ENCODE results near the gene OR8K3. TPM values are rescaled to one million over a fixed set of nuclear protein-coding genes. Genes with fewer than 3 reads are reported as not detected.

OR8K3 gene
- total and polyA plus RNA-seq, 2 of the 8 experiments (the other 6 are each of a cell fraction or from before 2014, with no cell fraction given), result not detected

- no peak for DNase-seq (ENCODE audit: low read depth in 1 of 2, low spot score in 2 of 2)
- TF ChIP-seq RNF2 (IDR thresholded peaks at IDR 0.05; ENCODE audit: borderline replicate concordance, low read depth, low read length, missing control alignments, poor library complexity, severe bottlenecking) (no peak), TEAD4 (IDR thresholded peaks at IDR 0.05; ENCODE audit: low read depth, low read length) (no peak), PHF8 (conservative IDR thresholded peaks at IDR 0.05; ENCODE audit: low read depth, low read length) (no peak), NANOG (IDR thresholded peaks at IDR 0.05; ENCODE audit: insufficient read depth, low read depth, low read length, poor library complexity, severe bottlenecking) (no peak), TAF1 (IDR thresholded peaks at IDR 0.05; ENCODE audit: low read depth, low read length) (no peak), SAP30 (IDR thresholded peaks at IDR 0.05; ENCODE audit: insufficient read depth, insufficient replicate concordance, low read length) (no peak), TAF7 (optimal IDR thresholded peaks at IDR 0.05; ENCODE audit: borderline replicate concordance, low read depth, low read length) (no peak)
- TF ChIP-seq, protein P1, sequence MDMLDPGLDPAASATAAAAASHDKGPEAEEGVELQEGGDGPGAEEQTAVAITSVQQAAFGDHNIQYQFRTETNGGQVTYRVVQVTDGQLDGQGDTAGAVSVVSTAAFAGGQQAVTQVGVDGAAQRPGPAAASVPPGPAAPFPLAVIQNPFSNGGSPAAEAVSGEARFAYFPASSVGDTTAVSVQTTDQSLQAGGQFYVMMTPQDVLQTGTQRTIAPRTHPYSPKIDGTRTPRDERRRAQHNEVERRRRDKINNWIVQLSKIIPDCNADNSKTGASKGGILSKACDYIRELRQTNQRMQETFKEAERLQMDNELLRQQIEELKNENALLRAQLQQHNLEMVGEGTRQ (IDR thresholded peaks at IDR 0.05; ENCODE audit: low read length), result no peak
- TF ChIP-seq, protein P2, sequence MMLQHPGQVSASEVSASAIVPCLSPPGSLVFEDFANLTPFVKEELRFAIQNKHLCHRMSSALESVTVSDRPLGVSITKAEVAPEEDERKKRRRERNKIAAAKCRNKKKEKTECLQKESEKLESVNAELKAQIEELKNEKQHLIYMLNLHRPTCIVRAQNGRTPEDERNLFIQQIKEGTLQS (IDR thresholded peaks at IDR 0.05; ENCODE audit: insufficient read depth, low read depth, low read length), result no peak
- no peak for FAIRE-seq
These were observed 25.3 kb downstream of the OR8K3 start for GRCh38 chr11:56340289-56340688.

More at GRCh38 chr11:56340289-56340688, 25.3 kb downstream of the OR8K3 start:
- Histone ChIP-seq H3K18ac (ENCODE audit: extremely low read depth, low read length) (no peak overlapping the region), H3K23ac (ENCODE audit: insufficient read length) (no peak overlapping the region), H4K5ac (ENCODE audit: insufficient read length, low read depth, low read length) (no peak overlapping the region), H3K9ac (replicated peaks in 1 of 4; ENCODE audit: extremely low read depth in 1 of 4, low read depth in 3 of 4, low read length in 3 of 4) (no peak overlapping the region), H2BK12ac (ENCODE audit: low read depth, low read length) (no peak overlapping the region), H3K79me2 (ENCODE audit: control insufficient read depth in 1 of 2, insufficient read depth in 2 of 2, low read length in 2 of 2) (no peaks in the 10 kb centered on the region), H3K14ac (ENCODE audit: insufficient read length) (no peak overlapping the region), H3K4me2 (ENCODE audit: insufficient read depth in 1 of 2, low read depth in 2 of 2, low read length in 2 of 2) (no peak overlapping the region), H3K27ac (ENCODE audit: low read depth, low read length) (no peak overlapping the region), H3K9me3 (ENCODE audit: insufficient read depth in 2 of 2, low read depth in 1 of 2, low read length in 1 of 2) (peaks cover 2 to 7% of the 10 kb centered on the region in 2 experiments; a peak in 1 of 4 replicates), H3K4me3 (ENCODE audit: extremely low read depth in 1 of 4, insufficient read depth in 2 of 4, low read depth in 3 of 4, low read length in 4 of 4) (no peak overlapping the region), H3K27me3 (replicated peaks in 1 of 4; ENCODE audit: control insufficient read depth in 3 of 4, extremely low read depth in 1 of 4, insufficient read depth in 3 of 4, low read length in 3 of 4) (no peaks in the 10 kb centered on the region), H3K23me2 (ENCODE audit: low read depth, low read length) (no peaks in the 10 kb centered on the region), H4K91ac (replicated peaks; ENCODE audit: insufficient read length, low read length) (no peak overlapping the region), H2BK120ac (replicated peaks; ENCODE audit: low read depth, low read length) (no peak overlapping the region), H3K36me3 (ENCODE audit: control insufficient read depth in 2 of 4, insufficient read depth in 4 of 4, low read length in 3 of 4) (no peaks in the 10 kb centered on the region; a peak in 1 of 8 replicates), H2BK15ac (ENCODE audit: low read length) (no peak overlapping the region), H2BK20ac (ENCODE audit: low read length) (no peak overlapping the region), H3K56ac (replicated peaks; ENCODE audit: insufficient read length, low read depth, low read length) (no peak overlapping the region), H3K4ac (replicated peaks; ENCODE audit: insufficient read length, low read depth, low read length) (no peak overlapping the region), H2AK5ac (ENCODE audit: low read depth, low read length) (no peak overlapping the region), H4K8ac (ENCODE audit: extremely low read depth, insufficient read depth, low read length) (no peak overlapping the region), H2AFZ (ENCODE audit: low read length) (no peak overlapping the region), H3K4me1 (replicated peaks in 1 of 4; ENCODE audit: control insufficient read depth in 3 of 4, insufficient read depth in 4 of 4, low read length in 3 of 4) (peaks cover 0 to 6% (median 0%) of the 10 kb centered on the region in 4 experiments; a peak in 1 of 7 replicates), H4K20me1 (replicated peaks in 1 of 2; ENCODE audit: control insufficient read depth in 1 of 2, insufficient read depth in 2 of 2, low read length in 2 of 2) (no peaks in the 10 kb centered on the region), H2BK5ac (ENCODE audit: low read depth, low read length) (no peak overlapping the region), H3K79me1 (ENCODE audit: low read depth, low read length) (no peaks in the 10 kb centered on the region)
- POLR2A ChIA-PET (ENCODE audit: partially characterized antibody), result no interaction called here
- CTCF ChIA-PET (ENCODE audit: partially characterized antibody), result no interaction called here
